ENCODE results near the gene ZNF280C.

The ZNF280C gene

DNA sequence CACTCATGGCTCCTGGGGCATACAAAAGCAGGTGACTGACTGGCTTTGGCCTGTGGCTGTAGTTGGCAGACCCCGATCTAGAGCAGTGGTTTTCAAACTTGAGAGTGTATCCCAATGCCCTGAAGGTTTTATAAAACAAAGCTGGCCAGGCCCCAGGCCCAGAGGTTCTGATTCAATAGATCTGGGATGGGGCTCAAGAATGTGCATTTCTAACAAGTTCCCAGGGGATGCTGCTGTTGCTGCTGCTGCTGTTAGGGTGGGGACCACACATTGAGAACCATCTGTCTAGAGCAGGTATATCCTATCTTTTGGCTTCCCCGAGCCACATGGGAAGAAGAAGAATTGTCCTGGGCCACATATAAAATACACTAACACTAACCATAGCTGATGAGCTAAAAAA, 110.4 kb downstream of the ZNF280C start:
- DNase-seq (ENCODE audit: low read depth), result no peak
- TF ChIP-seq POLR2A (IDR thresholded peaks at IDR 0.05; ENCODE audit: extremely low read depth, insufficient read length), result no peak
- TF ChIP-seq, protein P1, sequence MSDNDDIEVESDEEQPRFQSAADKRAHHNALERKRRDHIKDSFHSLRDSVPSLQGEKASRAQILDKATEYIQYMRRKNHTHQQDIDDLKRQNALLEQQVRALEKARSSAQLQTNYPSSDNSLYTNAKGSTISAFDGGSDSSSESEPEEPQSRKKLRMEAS (IDR thresholded peaks at IDR 0.05; ENCODE audit: low read depth, low read length), result no peak
- TF ChIP-seq, protein P2, sequence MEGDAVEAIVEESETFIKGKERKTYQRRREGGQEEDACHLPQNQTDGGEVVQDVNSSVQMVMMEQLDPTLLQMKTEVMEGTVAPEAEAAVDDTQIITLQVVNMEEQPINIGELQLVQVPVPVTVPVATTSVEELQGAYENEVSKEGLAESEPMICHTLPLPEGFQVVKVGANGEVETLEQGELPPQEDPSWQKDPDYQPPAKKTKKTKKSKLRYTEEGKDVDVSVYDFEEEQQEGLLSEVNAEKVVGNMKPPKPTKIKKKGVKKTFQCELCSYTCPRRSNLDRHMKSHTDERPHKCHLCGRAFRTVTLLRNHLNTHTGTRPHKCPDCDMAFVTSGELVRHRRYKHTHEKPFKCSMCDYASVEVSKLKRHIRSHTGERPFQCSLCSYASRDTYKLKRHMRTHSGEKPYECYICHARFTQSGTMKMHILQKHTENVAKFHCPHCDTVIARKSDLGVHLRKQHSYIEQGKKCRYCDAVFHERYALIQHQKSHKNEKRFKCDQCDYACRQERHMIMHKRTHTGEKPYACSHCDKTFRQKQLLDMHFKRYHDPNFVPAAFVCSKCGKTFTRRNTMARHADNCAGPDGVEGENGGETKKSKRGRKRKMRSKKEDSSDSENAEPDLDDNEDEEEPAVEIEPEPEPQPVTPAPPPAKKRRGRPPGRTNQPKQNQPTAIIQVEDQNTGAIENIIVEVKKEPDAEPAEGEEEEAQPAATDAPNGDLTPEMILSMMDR (IDR thresholded peaks at IDR 0.05; ENCODE audit: low read depth, low read length), result no peak
- no peak for TF ChIP-seq MYC (IDR thresholded peaks at IDR 0.05; ENCODE audit: low read depth, low read length)
- H3K4me3 ChIP-seq (ENCODE audit: low read depth, low read length), result no peak overlapping the region

DNA sequence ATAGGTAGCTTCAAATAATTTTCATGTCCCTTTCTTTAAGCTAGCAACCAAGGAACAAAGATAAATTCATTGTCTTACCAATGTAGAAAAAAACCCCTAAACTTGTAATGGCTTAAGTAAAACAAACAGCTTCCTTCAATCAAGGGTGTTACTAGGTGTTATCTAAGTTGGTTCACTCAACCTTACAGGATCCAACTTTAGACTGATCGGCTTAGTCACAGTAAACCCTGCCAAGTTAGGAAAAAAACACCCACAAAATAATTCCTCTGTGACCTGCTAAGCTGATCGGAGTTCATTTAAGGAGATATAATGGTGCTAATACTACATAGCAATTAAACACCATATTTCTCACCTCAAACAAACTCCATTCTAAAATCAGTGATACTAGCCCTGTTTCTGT, 113.1 kb downstream of the ZNF280C start:
- no peak overlapping the region for H3K4me3 ChIP-seq (ENCODE audit: low read depth, low read length)
- TF ChIP-seq, protein P2 (IDR thresholded peaks at IDR 0.05; ENCODE audit: low read depth, low read length), result no peak
- TF ChIP-seq, protein P1 (IDR thresholded peaks at IDR 0.05; ENCODE audit: low read depth, low read length), result no peak
- no peak for TF ChIP-seq MYC (IDR thresholded peaks at IDR 0.05; ENCODE audit: low read depth, low read length)
- no peak for TF ChIP-seq POLR2A (IDR thresholded peaks at IDR 0.05; ENCODE audit: extremely low read depth, insufficient read length)
- no peak for DNase-seq (ENCODE audit: low read depth)

All from NB4 (cell line).